Measurements from ENCODE around the gene BTBD9. TPM values are rescaled to one million over a fixed set of nuclear protein-coding genes. Genes with fewer than 3 reads are reported as not detected.
A peak's percentile ranks its signal among the peaks of the same experiment; 100 is the strongest.

BTBD9 gene
- total RNA-seq, 1 donor from 2014 or later, result 49.7 TPM

- no peak overlapping the region for H3K4me3 ChIP-seq
- H3K9me3 ChIP-seq, result no peaks in the 10 kb centered on the region
- ATAC-seq (no peak), DNase-seq (peak; percentile 10)
- peaks cover 27% of the 10 kb centered on the region for H3K36me3 ChIP-seq
- intact Hi-C loops (cut with DNase I), result no loop called here
- no peaks in the 10 kb centered on the region for H3K4me1 ChIP-seq
- no peak for TF ChIP-seq CTCF (IDR thresholded peaks at IDR 0.05)
- no peaks in the 10 kb centered on the region for H3K27me3 ChIP-seq (ENCODE audit: low read depth)
- H3K27ac ChIP-seq, result no peak overlapping the region
Measured at GRCh38 chr6:38170666-38171355, 468.9 kb downstream of the BTBD9 start.

DNA sequence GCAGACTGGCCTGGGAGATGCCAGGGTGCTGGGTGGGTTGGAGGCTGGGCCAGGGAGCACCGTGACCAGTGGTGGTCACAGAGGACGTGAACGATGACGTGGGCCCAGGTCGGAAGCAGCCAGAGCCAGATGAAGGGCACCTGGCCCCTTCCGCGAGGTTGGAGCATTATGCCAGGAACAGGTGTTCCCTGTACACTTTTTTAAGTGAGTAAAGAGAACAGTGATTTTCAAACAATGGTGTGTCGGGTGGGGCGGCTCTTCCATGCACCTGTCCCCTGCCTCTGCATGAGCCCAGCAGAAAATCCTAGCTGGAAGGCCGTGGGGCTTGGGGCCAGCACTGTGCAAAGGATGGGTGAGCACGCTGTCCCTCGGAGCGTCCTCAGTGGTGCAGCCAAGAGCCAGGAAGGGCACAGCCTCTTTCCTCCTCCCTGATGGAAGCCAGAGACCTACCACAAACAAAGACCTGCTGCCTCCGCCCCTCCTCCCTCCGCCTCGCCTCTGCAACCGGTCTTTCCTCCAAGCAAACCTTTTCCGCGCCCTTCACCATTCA lies 469.7 kb downstream of the BTBD9 start:
- H3K27ac ChIP-seq, result no peak overlapping the region
- peak; percentile 39 for DNase-seq
- ATAC-seq, result no peak
- no peaks in the 10 kb centered on the region for H3K4me1 ChIP-seq
- no peak overlapping the region for H3K4me3 ChIP-seq
- H3K9me3 ChIP-seq, result no peaks in the 10 kb centered on the region
- H3K36me3 ChIP-seq, result peaks cover 21% of the 10 kb centered on the region
- no peaks in the 10 kb centered on the region for H3K27me3 ChIP-seq (ENCODE audit: low read depth)
- no peak for TF ChIP-seq CTCF (IDR thresholded peaks at IDR 0.05)
- intact Hi-C loops (cut with DNase I), result no loop called here

DNA sequence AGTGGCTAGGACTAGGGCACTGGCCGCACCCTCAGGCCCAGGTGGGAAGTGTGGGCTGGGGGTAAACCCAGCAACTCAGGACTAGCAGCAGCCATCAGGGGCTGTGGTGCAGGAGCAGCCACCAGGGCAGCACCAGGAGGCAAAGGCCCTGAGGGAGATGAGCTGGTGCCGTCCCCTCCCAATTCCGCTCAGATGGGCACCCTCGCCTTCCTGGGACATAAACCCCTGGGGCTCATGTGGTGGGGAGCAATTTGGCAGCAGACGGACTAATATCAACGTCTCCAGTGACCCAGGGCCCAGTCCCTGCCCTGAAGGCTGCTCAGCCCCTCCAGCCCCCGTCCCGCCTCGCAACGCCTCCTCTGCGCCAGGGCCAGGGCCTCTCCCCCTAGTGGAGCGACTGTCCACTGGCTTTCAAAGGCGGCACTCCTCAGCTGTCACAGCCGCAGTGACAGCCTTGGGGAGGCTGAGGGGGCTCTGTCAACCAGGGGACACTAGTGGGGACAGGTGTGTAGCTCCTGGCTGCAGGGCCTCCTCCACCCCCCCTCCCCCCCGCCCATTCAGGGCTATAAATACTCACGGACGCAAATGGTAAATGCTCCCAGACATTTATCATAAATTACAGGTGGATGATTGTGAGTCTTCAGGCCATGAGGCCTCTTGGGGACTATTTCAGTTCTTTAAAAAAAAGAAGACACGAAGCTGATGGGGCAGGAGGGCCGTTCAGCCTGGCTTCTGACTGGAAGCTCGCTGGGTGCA lies 470.3 kb downstream of the BTBD9 start:
- intact Hi-C loops (cut with DNase I), result no loop called here
- H3K27ac ChIP-seq, result no peak overlapping the region
- H3K9me3 ChIP-seq, result no peaks in the 10 kb centered on the region
- H3K36me3 ChIP-seq, result peaks cover 14% of the 10 kb centered on the region
- no peaks in the 10 kb centered on the region for H3K27me3 ChIP-seq (ENCODE audit: low read depth)
- no peak overlapping the region for H3K4me3 ChIP-seq
- no peak for TF ChIP-seq CTCF (IDR thresholded peaks at IDR 0.05)
- H3K4me1 ChIP-seq, result no peaks in the 10 kb centered on the region
- DNase-seq, result no peak
- no peak for ATAC-seq

DNA sequence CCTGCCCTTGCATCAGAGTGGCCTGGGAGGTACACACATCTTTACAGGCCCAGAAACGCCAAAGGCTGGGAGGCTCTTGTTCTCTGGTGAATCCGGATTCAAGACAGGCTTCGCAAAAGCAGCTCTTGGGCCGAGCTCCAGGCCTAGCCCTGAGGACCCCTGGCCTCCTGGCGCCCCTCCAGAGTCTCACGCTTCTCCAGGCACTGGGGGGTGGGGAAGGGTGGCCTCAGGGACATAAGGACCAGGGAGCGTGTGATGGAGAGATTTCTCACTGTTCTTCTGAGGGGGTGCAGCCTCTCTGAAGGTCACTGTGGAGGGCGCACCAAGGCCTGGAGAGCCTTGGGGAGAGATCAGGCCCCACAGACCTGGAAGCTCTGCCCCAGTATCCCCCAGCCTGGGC lies 471.0 kb downstream of the BTBD9 start:
- no peaks in the 10 kb centered on the region for H3K4me1 ChIP-seq
- no peak overlapping the region for H3K27ac ChIP-seq
- intact Hi-C loops (cut with DNase I), result no loop called here
- ATAC-seq, result no peak
- H3K36me3 ChIP-seq, result peaks cover 7% of the 10 kb centered on the region
- H3K27me3 ChIP-seq (ENCODE audit: low read depth), result no peaks in the 10 kb centered on the region
- TF ChIP-seq CTCF (IDR thresholded peaks at IDR 0.05), result no peak
- no peaks in the 10 kb centered on the region for H3K9me3 ChIP-seq
- no peak overlapping the region for H3K4me3 ChIP-seq
- DNase-seq, result no peak

DNA sequence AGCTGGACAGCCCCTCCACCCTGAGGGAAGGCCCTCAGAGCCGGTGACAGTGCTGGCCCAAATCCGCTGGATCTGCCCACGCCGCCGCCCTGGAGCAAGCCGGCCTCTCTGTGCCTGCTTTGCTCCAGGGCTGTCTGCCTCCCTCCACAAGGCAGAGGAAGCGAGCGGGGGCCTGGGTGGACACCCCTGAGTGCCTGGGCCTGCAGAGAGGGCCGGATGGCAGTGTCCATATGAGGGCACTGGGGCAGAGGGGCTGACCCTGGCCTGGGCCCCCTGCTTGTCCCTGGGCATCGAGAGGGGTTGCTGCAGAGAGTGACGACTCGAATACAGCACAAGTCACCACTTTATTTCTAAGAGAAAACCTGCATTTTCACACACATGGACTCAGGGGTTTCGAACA lies 471.6 kb downstream of the BTBD9 start:
- DNase-seq, result no peak
- Histone ChIP-seq H3K9me3 (no peaks in the 10 kb centered on the region), H3K4me1 (no peaks in the 10 kb centered on the region)

More for the DNA sequence above, 471.6 kb downstream of the BTBD9 start:
- no peak for ATAC-seq
- H3K36me3 ChIP-seq, result peaks cover 2% of the 10 kb centered on the region
- H3K27me3 ChIP-seq (ENCODE audit: low read depth), result no peaks in the 10 kb centered on the region
- H3K27ac ChIP-seq, result no peak overlapping the region
- H3K4me3 ChIP-seq, result no peak overlapping the region
- no peak for TF ChIP-seq CTCF (IDR thresholded peaks at IDR 0.05)
- intact Hi-C loops (cut with DNase I), result no loop called here
